ENCODE results near the gene BCL7A. TPM values are rescaled to one million over a fixed set of nuclear protein-coding genes. Genes with fewer than 3 reads are reported as not detected.
"Not testable (repeated sequence)": the region's sequence is repeated elsewhere in the genome, so short reads cannot be mapped to it uniquely, and the experiment has no call there.

The BCL7A gene
- polyA plus RNA-seq, 3 donors from 2014 or later = 0.27 to 1.5 (median 0.48) TPM

GRCh38 chr12:122043476-122043875 lies 21.8 kb downstream of the BCL7A start:
- no peak for DNase-seq
- Mint-ChIP-seq H3K9me3 (no peaks in the 10 kb centered on the region), H3K27me3 (ENCODE audit: low read depth in 3 of 3) (peaks cover 0 to 2% (median 0%) of the 10 kb centered on the region in 3 donors), H3K36me3 (no peaks in the 10 kb centered on the region), H3K4me3 (no peak overlapping the region), H3K4me1 (no peaks in the 10 kb centered on the region), H3K27ac (no peak overlapping the region)

GRCh38 chr12:122045262-122045661 lies 23.6 kb downstream of the BCL7A start:
- no peak for DNase-seq
- peaks cover 0 to 2% (median 0%) of the 10 kb centered on the region in 3 donors for H3K27me3 Mint-ChIP-seq (ENCODE audit: low read depth in 3 of 3)
- no peaks in the 10 kb centered on the region for H3K4me1 Mint-ChIP-seq
- H3K9me3 Mint-ChIP-seq = no peaks in the 10 kb centered on the region
- H3K27ac Mint-ChIP-seq = no peak overlapping the region
- no peak overlapping the region for H3K4me3 Mint-ChIP-seq
- H3K36me3 Mint-ChIP-seq = no peaks in the 10 kb centered on the region

- H3K27me3 Mint-ChIP-seq (ENCODE audit: low read depth in 3 of 3) = peaks cover 0 to 2% (median 0%) of the 10 kb centered on the region in 3 donors
- no peak overlapping the region for H3K4me3 Mint-ChIP-seq
- H3K4me1 Mint-ChIP-seq = no peaks in the 10 kb centered on the region
- no peak overlapping the region for H3K27ac Mint-ChIP-seq
- DNase-seq = no peak
- no peaks in the 10 kb centered on the region for H3K9me3 Mint-ChIP-seq
- no peaks in the 10 kb centered on the region for H3K36me3 Mint-ChIP-seq
Measured at GRCh38 chr12:122046145-122046544, 24.5 kb downstream of the BCL7A start.

GRCh38 chr12:122048151-122048550 lies 26.5 kb downstream of the BCL7A start:
- H3K4me1 Mint-ChIP-seq = no peaks in the 10 kb centered on the region
- no peak overlapping the region for H3K4me3 Mint-ChIP-seq
- no peak for DNase-seq
- H3K27ac Mint-ChIP-seq = no peak overlapping the region
- no peaks in the 10 kb centered on the region for H3K9me3 Mint-ChIP-seq
- H3K27me3 Mint-ChIP-seq (ENCODE audit: low read depth in 3 of 3) = peaks cover 0 to 4% (median 0%) of the 10 kb centered on the region in 3 donors
- H3K36me3 Mint-ChIP-seq = no peaks in the 10 kb centered on the region

GRCh38 chr12:122049827-122050226 lies 28.1 kb downstream of the BCL7A start:
- peaks cover 0 to 4% (median 0%) of the 10 kb centered on the region in 3 donors for H3K27me3 Mint-ChIP-seq (ENCODE audit: low read depth in 3 of 3)
- no peaks in the 10 kb centered on the region for H3K9me3 Mint-ChIP-seq
- no peak overlapping the region for H3K4me3 Mint-ChIP-seq
- H3K27ac Mint-ChIP-seq = no peak overlapping the region
- peaks cover 0 to 1% of the 10 kb centered on the region in 2 donors for H3K4me1 Mint-ChIP-seq
- no peaks in the 10 kb centered on the region for H3K36me3 Mint-ChIP-seq
- DNase-seq = no peak

- Mint-ChIP-seq H3K9me3 (no peaks in the 10 kb centered on the region), H3K27ac (no peak overlapping the region), H3K27me3 (ENCODE audit: low read depth in 3 of 3) (peaks cover 0 to 4% (median 0%) of the 10 kb centered on the region in 3 donors), H3K36me3 (no peaks in the 10 kb centered on the region), H3K4me1 (peaks cover 0 to 1% of the 10 kb centered on the region in 2 donors), H3K4me3 (no peak overlapping the region)
- no peak for DNase-seq
Measured at GRCh38 chr12:122050706-122051105, 29.0 kb downstream of the BCL7A start.

- DNase-seq = no peak
- Mint-ChIP-seq H3K27me3 (ENCODE audit: low read depth in 3 of 3) (peaks cover 0 to 1% (median 0%) of the 10 kb centered on the region in 3 donors), H3K4me3 (no peak overlapping the region)
Measured at GRCh38 chr12:122051231-122051876, 29.7 kb downstream of the BCL7A start.

GRCh38 chr12:122052285-122052684 lies 30.6 kb downstream of the BCL7A start:
- DNase-seq = no peak
- peaks cover 0 to 1% of the 10 kb centered on the region in 2 donors for H3K4me1 Mint-ChIP-seq
- H3K4me3 Mint-ChIP-seq = no peak overlapping the region
- no peaks in the 10 kb centered on the region for H3K36me3 Mint-ChIP-seq
- H3K9me3 Mint-ChIP-seq = no peaks in the 10 kb centered on the region
- H3K27me3 Mint-ChIP-seq (ENCODE audit: low read depth in 3 of 3) = peaks cover 0 to 5% (median 0%) of the 10 kb centered on the region in 3 donors
- H3K27ac Mint-ChIP-seq = no peak overlapping the region

More at GRCh38 chr12:122051231-122051876, 29.7 kb downstream of the BCL7A start:
- no peaks in the 10 kb centered on the region for H3K9me3 Mint-ChIP-seq
- peaks cover 0 to 1% of the 10 kb centered on the region in 2 donors for H3K4me1 Mint-ChIP-seq
- H3K27ac Mint-ChIP-seq = no peak overlapping the region
- H3K36me3 Mint-ChIP-seq = no peaks in the 10 kb centered on the region

GRCh38 chr12:122054842-122055520 lies 33.3 kb downstream of the BCL7A start:
- H3K27me3 Mint-ChIP-seq (ENCODE audit: low read depth in 3 of 3) = peaks cover 0 to 5% (median 0%) of the 10 kb centered on the region in 3 donors
- peaks cover 0 to 1% of the 10 kb centered on the region in 2 donors for H3K4me1 Mint-ChIP-seq
- no peak overlapping the region for H3K4me3 Mint-ChIP-seq
- no peaks in the 10 kb centered on the region for H3K36me3 Mint-ChIP-seq
- H3K27ac Mint-ChIP-seq = no peak overlapping the region
- no peaks in the 10 kb centered on the region for H3K9me3 Mint-ChIP-seq
- no peak for DNase-seq

- H3K36me3 Mint-ChIP-seq; H3K4me1 Mint-ChIP-seq; DNase-seq; H3K9me3 Mint-ChIP-seq; H3K27ac Mint-ChIP-seq; H3K27me3 Mint-ChIP-seq (ENCODE audit: low read depth in 3 of 3); H3K4me3 Mint-ChIP-seq: not testable (repeated sequence)
Measured at GRCh38 chr12:122056406-122056805, 34.7 kb downstream of the BCL7A start.

- H3K4me1 Mint-ChIP-seq = peaks cover 0 to 1% of the 10 kb centered on the region in 2 donors
- peak overlapping the region in 1 of 6 donors; percentile 9 for H3K27ac Mint-ChIP-seq
- no peaks in the 10 kb centered on the region for H3K9me3 Mint-ChIP-seq
- peaks cover 0 to 5% (median 0%) of the 10 kb centered on the region in 3 donors for H3K27me3 Mint-ChIP-seq (ENCODE audit: low read depth in 3 of 3)
- no peak for DNase-seq
- no peaks in the 10 kb centered on the region for H3K36me3 Mint-ChIP-seq
- no peak overlapping the region for H3K4me3 Mint-ChIP-seq
Measured at GRCh38 chr12:122057007-122057735, 35.5 kb downstream of the BCL7A start.

- H3K36me3 Mint-ChIP-seq = no peaks in the 10 kb centered on the region
- no peak overlapping the region for H3K27ac Mint-ChIP-seq
- H3K4me1 Mint-ChIP-seq = peaks cover 0 to 1% of the 10 kb centered on the region in 2 donors
- H3K4me3 Mint-ChIP-seq = no peak overlapping the region
- peaks cover 0 to 4% (median 0%) of the 10 kb centered on the region in 3 donors for H3K27me3 Mint-ChIP-seq (ENCODE audit: low read depth in 3 of 3)
- H3K9me3 Mint-ChIP-seq = no peaks in the 10 kb centered on the region
- no peak for DNase-seq
Measured at GRCh38 chr12:122057769-122058168, 36.1 kb downstream of the BCL7A start.

GRCh38 chr12:122058549-122059149 lies 37.0 kb downstream of the BCL7A start:
- H3K36me3 Mint-ChIP-seq = no peaks in the 10 kb centered on the region
- H3K27me3 Mint-ChIP-seq (ENCODE audit: low read depth in 3 of 3) = peaks cover 0 to 4% (median 0%) of the 10 kb centered on the region in 3 donors
- peaks cover 0 to under 1% of the 10 kb centered on the region in 2 donors for H3K4me1 Mint-ChIP-seq
- no peak overlapping the region for H3K4me3 Mint-ChIP-seq
- no peak for DNase-seq
- no peaks in the 10 kb centered on the region for H3K9me3 Mint-ChIP-seq
- no peak overlapping the region for H3K27ac Mint-ChIP-seq

Data from immature natural killer cell (primary cell).